Skeletal muscle tissue (tissue), 4 donors: ENCODE data around the gene CIAO2B. TPM values are rescaled to one million over a fixed set of nuclear protein-coding genes. Genes with fewer than 3 reads are reported as not detected.
"Not testable (repeated sequence)": the region's sequence is repeated elsewhere in the genome, so short reads cannot be mapped to it uniquely, and the experiment has no call there.

Experiments used
- H3K27ac ChIP-seq: one replicate; pipeline ENCODE4 v1.7.0; 2013; ENCODE audit warnings: mild to moderate bottlenecking, low read depth, low read length, inconsistent platforms
- H3K27me3 ChIP-seq, 3 donors: one replicate each; pipeline ENCODE4 v1.7.0; 2013; ENCODE audit warnings: low read length in 3 of 3; ENCODE audit not compliant: control insufficient read depth in 3 of 3, insufficient read depth in 3 of 3
- H3K36me3 ChIP-seq, 3 donors: one replicate each; pipeline ENCODE4 v1.7.0; 2013; ENCODE audit warnings: low read length in 3 of 3; ENCODE audit not compliant: control insufficient read depth in 3 of 3, insufficient read depth in 3 of 3
- H3K4me1 ChIP-seq, 3 donors: one replicate each; pipeline ENCODE4 v1.7.0; 2013; ENCODE audit warnings: low read length in 3 of 3, mild to moderate bottlenecking in 3 of 3; ENCODE audit not compliant: control insufficient read depth in 3 of 3, insufficient read depth in 3 of 3
- H3K4me3 ChIP-seq, 3 donors: one replicate each; pipeline ENCODE4 v1.7.0; 2013; ENCODE audit warnings: low read length in 3 of 3
- H3K9ac ChIP-seq, 3 donors: one replicate each; pipeline ENCODE4 v1.7.0; 2013; ENCODE audit warnings: low read length in 3 of 3, mild to moderate bottlenecking in 3 of 3, moderate library complexity in 2 of 3, low read depth in 1 of 3
- H3K9me3 ChIP-seq, 3 donors: one replicate each; pipeline ENCODE4 v1.7.0; 2013; ENCODE audit warnings: low read length in 3 of 3; ENCODE audit not compliant: control insufficient read depth in 3 of 3
- total RNA-seq: library from RNA; depleted of rRNA; stranded (reverse); fragments of >200 nt; gene quantifications from one replicate; pipeline ENCODE4 v1.2.3, GENCODE V29; 2014
- donor health status: Osteomylitis.

CIAO2B gene
- total RNA-seq: 95.0 TPM

- peaks cover 39 to 77% (median 57%) of the 10 kb centered on the region in 3 donors for H3K4me1 ChIP-seq
- H3K36me3 ChIP-seq: peaks cover 31 to 40% (median 36%) of the 10 kb centered on the region in 3 donors
- H3K4me3 ChIP-seq: peak within 1 kb of the TSS; percentile 86 to 100 (median 99)
- H3K9ac ChIP-seq: peak within 1 kb of the TSS; percentile 99 to 100 (median 100)
- H3K27ac ChIP-seq: peak within 1 kb of the TSS; percentile 99
- H3K9me3 ChIP-seq: no peaks in the 10 kb centered on the region
- no peaks in the 10 kb centered on the region for H3K27me3 ChIP-seq
Observed at GRCh38 chr16:66934138-66934838, at the start of gene CIAO2B. Gene CIAO2B (minus strand): TSS chr16:66934402. CDS start chr16:66934364, 38 bp downstream.

GRCh38 chr16:66983033-66983432, 48.8 kb upstream of the CIAO2B start:
- Histone ChIP-seq H3K4me1 (peaks cover 0 to 6% (median 2%) of the 10 kb centered on the region in 3 donors), H3K36me3 (no peaks in the 10 kb centered on the region), H3K9me3 (no peaks in the 10 kb centered on the region), H3K27me3 (no peaks in the 10 kb centered on the region), H3K4me3 (no peak overlapping the region), H3K9ac (no peak overlapping the region), H3K27ac (no peak overlapping the region)

GRCh38 chr16:66979011-66979717, 45.0 kb upstream of the CIAO2B start:
- Histone ChIP-seq H3K36me3 (peaks cover 0 to 2% (median 0%) of the 10 kb centered on the region in 3 donors), H3K27me3 (no peaks in the 10 kb centered on the region), H3K9me3 (no peaks in the 10 kb centered on the region), H3K4me3 (no peak overlapping the region), H3K27ac (no peak overlapping the region), H3K4me1 (peaks cover 0 to 11% (median 2%) of the 10 kb centered on the region in 3 donors), H3K9ac (no peak overlapping the region)

GRCh38 chr16:66977341-66978113, 43.3 kb upstream of the CIAO2B start:
- Histone ChIP-seq H3K27ac (no peak overlapping the region), H3K9ac (peak overlapping the region in 1 of 3 donors; percentile 25), H3K4me1 (peaks cover 0 to 11% (median 2%) of the 10 kb centered on the region in 3 donors), H3K27me3 (no peaks in the 10 kb centered on the region), H3K4me3 (no peak overlapping the region), H3K9me3 (no peaks in the 10 kb centered on the region), H3K36me3 (peaks cover 1 to 12% (median 4%) of the 10 kb centered on the region in 3 donors)

- H3K27ac ChIP-seq: no peak overlapping the region
- no peak overlapping the region for H3K4me3 ChIP-seq
- no peaks in the 10 kb centered on the region for H3K27me3 ChIP-seq
- no peak overlapping the region for H3K9ac ChIP-seq
- H3K9me3 ChIP-seq: no peaks in the 10 kb centered on the region
- peaks cover 0 to 11% (median 2%) of the 10 kb centered on the region in 3 donors for H3K4me1 ChIP-seq
- H3K36me3 ChIP-seq: peaks cover 5 to 16% (median 8%) of the 10 kb centered on the region in 3 donors
Observed at GRCh38 chr16:66976746-66977145, 42.5 kb upstream of the CIAO2B start.

- H3K27ac ChIP-seq: no peak overlapping the region
- peaks cover 0 to 11% (median 2%) of the 10 kb centered on the region in 3 donors for H3K4me1 ChIP-seq
- H3K36me3 ChIP-seq: peaks cover 9 to 21% (median 17%) of the 10 kb centered on the region in 3 donors
- H3K27me3 ChIP-seq: no peaks in the 10 kb centered on the region
- no peak overlapping the region for H3K4me3 ChIP-seq
- no peak overlapping the region for H3K9ac ChIP-seq
- no peaks in the 10 kb centered on the region for H3K9me3 ChIP-seq
Observed at GRCh38 chr16:66975302-66975893, 41.2 kb upstream of the CIAO2B start.

- H3K27me3 ChIP-seq, H3K27ac ChIP-seq, H3K9ac ChIP-seq, H3K9me3 ChIP-seq, H3K4me3 ChIP-seq: not testable (repeated sequence)
- Histone ChIP-seq H3K36me3 (peaks cover 9 to 22% (median 17%) of the 10 kb centered on the region in 3 donors), H3K4me1 (peaks cover 0 to 11% (median 2%) of the 10 kb centered on the region in 3 donors)
Observed at GRCh38 chr16:66974932-66975246, 40.7 kb upstream of the CIAO2B start.

GRCh38 chr16:66974156-66974931, 40.1 kb upstream of the CIAO2B start:
- H3K4me3 ChIP-seq, H3K9ac ChIP-seq, H3K27me3 ChIP-seq, H3K9me3 ChIP-seq, H3K27ac ChIP-seq, H3K4me1 ChIP-seq: not testable (repeated sequence)
- H3K36me3 ChIP-seq: peaks cover 9 to 25% (median 17%) of the 10 kb centered on the region in 3 donors

- H3K9ac ChIP-seq: no peak overlapping the region
- no peak overlapping the region for H3K4me3 ChIP-seq
- no peaks in the 10 kb centered on the region for H3K27me3 ChIP-seq
- peaks cover 9 to 28% (median 17%) of the 10 kb centered on the region in 3 donors for H3K36me3 ChIP-seq
- H3K4me1 ChIP-seq: peaks cover 0 to 5% (median 0%) of the 10 kb centered on the region in 3 donors
- H3K9me3 ChIP-seq: no peaks in the 10 kb centered on the region
- no peak overlapping the region for H3K27ac ChIP-seq
Observed at GRCh38 chr16:66973716-66974115, 39.5 kb upstream of the CIAO2B start.
